Testis (tissue), 2 donors: Measurements from ENCODE around the gene RHOA.

ENCODE experiments used
- CTCF ChIP-seq, 3 experiments: fragments of 450-650 bp in 2 of 3; fragments of 200-600 bp in 1 of 3; sonication (generic) in 1 of 3; IDR thresholded peaks; one replicate each; pipeline ENCODE4 v1.5.1; 2016 to 2019; ENCODE audit warnings: antibody characterized with exemption in 3 of 3, mild to moderate bottlenecking in 2 of 3, moderate library complexity in 1 of 3
- POLR2A ChIP-seq: fragments of 450-650 bp; IDR thresholded peaks from one replicate; pipeline ENCODE4 v1.6.1; 2017; ENCODE audit warnings: antibody characterized with exemption, mild to moderate bottlenecking, moderate library complexity

GRCh38 chr3:49327485-49327884 lies 84.3 kb downstream of the RHOA start:
- TF ChIP-seq CTCF (IDR thresholded peaks at IDR 0.05) (no peak), POLR2A (no peak)
